GM18520 (cell line): Measurements from ENCODE around the gene RAB5IF.
"Not testable (repeated sequence)": the region's sequence is repeated elsewhere in the genome, so short reads cannot be mapped to it uniquely, and the experiment has no call there.

Source experiments
- ATAC-seq: cut with Tn5 transposase; IDR thresholded peaks from one replicate; pipeline ENCODE4 v1.9.1; 2021; ENCODE audit not compliant: unreplicated experiment

Gene RAB5IF

DNA sequence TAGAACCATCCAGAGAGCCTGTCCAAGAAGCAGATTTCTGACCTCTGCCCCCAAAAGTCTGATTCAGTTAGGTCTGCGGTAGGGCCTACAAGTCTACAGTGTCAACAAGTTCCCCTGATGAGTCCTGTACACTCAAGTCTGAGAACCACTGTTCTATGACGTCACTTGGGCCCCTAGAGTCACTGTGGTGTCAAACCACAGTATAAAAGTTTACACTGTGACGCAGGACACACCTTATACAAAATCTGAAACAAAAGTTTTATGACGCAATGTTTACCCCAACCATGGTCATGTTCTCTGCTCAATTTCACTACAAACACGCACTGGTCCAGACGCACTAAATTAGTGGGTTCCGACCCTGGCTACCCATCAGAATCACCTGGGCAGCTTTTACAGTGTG is 22.5 kb downstream of the RAB5IF start:
- no peak for ATAC-seq

GRCh38 chr20:36629719-36630681 is 24.4 kb downstream of the RAB5IF start:
- no peak for ATAC-seq

- no peak for ATAC-seq
Measured at GRCh38 chr20:36631646-36632045, 26.1 kb downstream of the RAB5IF start.

DNA sequence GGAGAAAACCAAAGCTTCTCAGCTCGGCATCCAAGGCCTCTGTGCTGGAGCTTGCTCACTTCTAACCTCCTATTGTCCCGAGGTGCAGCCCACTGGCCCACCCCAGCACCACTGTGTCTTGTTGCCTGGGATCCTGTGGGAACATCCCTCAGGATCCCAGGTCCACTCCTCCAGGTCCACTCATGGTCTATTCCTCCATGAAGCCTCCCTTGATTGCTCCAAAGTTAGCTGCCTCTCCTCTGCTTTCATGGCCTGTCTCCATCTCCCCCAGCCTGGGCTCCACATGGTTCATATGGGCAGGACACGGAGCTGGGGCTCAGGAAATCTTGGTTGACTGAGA is 26.5 kb downstream of the RAB5IF start:
- ATAC-seq, result no peak

GRCh38 chr20:36632487-36633284 is 27.1 kb downstream of the RAB5IF start:
- no peak for ATAC-seq

- no peak for ATAC-seq
Measured at GRCh38 chr20:36633285-36633772, 27.8 kb downstream of the RAB5IF start.

GRCh38 chr20:36634342-36634741 is 28.8 kb downstream of the RAB5IF start:
- no peak for ATAC-seq

DNA sequence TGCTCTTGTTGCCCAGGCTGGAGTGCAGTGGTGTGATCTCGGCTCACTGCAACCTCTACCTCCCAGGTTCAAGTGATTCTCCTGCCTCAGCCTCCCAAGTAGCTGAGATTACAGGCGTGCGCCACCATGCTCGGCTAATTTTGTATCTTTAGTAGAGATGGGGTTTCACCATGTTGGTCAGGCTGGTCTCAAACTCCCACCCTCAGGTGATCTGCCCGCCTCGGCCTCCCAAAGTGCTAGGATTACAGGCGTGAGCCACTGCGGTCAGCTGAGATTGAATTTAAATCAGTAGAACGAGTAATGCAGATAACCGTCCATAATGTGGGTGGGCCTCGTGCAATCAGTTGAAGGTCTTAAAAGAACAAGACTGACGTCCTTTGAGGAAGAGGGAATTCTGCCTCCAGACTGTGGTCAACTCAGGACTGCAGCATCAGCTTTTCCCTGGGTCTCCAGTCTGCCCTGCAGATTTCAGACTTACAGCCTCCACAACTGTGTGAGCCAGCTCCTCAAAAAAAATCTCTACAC is 33.4 kb downstream of the RAB5IF start:
- not testable (repeated sequence) for ATAC-seq

- ATAC-seq, result no peak
Measured at GRCh38 chr20:36641506-36641843, 35.9 kb downstream of the RAB5IF start.

DNA sequence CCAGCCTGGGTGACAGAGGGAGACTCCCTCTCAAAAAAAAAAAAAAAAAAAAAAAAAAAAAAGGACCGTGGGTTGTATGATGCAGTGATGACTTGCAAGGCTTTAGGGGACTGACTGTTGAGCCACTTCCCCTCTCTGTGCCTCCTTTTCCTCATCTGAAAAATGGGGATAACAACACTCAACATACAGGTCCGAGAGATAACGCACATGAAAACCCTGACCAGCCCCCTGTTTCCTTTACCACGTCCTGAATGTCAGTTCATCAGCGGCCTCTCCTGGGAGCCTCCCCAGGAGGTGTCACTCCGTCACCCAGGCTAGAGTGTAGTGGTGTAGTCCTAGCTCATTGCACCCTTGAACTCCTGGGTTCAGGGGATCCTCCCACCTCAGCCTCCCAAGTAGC is 36.6 kb downstream of the RAB5IF start:
- no peak for ATAC-seq

- ATAC-seq, result no peak
Measured at GRCh38 chr20:36644032-36644705, 38.6 kb downstream of the RAB5IF start.

DNA sequence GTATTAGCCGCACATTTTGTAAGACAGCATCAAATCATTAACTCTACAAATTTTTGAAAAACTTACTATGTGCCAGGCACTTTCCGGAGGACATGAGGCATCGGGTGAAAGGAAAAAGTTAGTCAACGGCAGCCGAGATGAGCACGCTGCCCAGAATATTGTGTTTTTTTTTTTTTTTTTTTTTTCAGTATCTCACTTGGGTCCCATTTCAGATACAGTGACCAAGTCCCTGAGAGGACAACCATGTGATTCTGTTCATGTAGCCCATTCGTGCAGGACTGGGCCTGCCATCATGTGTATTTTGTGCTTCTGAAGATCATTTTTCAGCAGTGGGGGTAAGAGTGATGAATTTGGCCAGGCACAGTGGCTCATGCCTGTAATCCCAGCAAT is 39.1 kb downstream of the RAB5IF start:
- ATAC-seq, result no peak

DNA sequence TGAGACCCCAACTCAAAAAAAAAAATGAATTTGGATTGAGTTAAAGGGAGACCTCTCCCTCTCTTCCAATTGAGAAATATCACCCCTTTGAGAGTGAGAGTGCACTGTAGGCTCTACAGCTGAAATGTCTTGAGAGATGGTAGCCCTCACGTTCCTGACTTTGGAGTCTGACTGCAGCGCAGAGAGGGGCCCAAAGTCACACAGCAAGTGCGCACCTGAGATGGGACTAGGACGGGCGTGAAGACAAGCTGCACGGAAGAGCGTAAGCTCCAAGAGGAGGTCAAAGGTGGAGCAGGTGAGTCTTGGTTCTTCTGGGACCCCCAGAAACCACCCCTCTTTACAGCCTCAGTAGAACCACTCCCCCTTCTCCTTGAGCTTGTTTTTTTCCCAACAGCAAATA is 39.8 kb downstream of the RAB5IF start:
- ATAC-seq, result no peak

- no peak for ATAC-seq
Measured at GRCh38 chr20:36645998-36646397, 40.4 kb downstream of the RAB5IF start, which contains the start of gene SLA2. TSS of gene SLA2 (minus strand) at chr20:36646196. CDS start at chr20:36641335, 4,861 bp downstream.

DNA sequence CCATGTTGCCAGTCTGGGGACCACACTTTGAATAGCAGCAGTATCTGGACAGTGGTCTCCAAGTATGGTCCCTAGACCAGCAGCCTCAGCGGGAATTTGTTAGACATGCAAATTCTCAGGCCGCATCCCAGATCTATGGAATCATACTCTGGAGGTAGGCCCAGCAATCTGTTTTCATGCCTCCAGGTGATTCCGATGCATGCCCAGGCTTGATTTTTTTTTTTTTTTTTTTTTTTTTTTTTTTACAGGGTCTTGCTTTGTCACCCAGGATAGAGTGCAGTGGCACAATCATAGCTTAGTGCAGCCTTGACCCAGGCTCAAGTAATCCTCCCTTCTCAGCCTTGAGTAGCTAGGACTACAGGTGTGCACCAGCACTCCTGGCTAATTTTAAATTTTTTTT is 41.1 kb downstream of the RAB5IF start:
- ATAC-seq, result no peak

GRCh38 chr20:36647196-36648121 is 41.9 kb downstream of the RAB5IF start:
- no peak for ATAC-seq

- no peak for ATAC-seq
Measured at GRCh38 chr20:36653456-36653855, 47.9 kb downstream of the RAB5IF start.

- ATAC-seq, result no peak
Measured at GRCh38 chr20:36654506-36654905, 48.9 kb downstream of the RAB5IF start.

GRCh38 chr20:36655004-36655403 is 49.4 kb downstream of the RAB5IF start:
- ATAC-seq, result no peak

GRCh38 chr20:36656733-36657132 is 51.2 kb downstream of the RAB5IF start:
- ATAC-seq, result no peak
